Brain microvascular endothelial cell (primary cell): ENCODE measurements around the gene PCGF3.

Experiments used
- DNase-seq: peaks from one replicate; pipeline ENCODE4 v3.0.0-alpha.2; 2020
- H3K27ac ChIP-seq: fragments of 250-450 bp; sonication (Bioruptor Pico); 2 replicates; pipeline ENCODE4 v1.5.1; 2020; ENCODE audit warnings: mild to moderate bottlenecking, moderate library complexity
- H3K27me3 ChIP-seq: fragments of 250-450 bp; sonication (Bioruptor Pico); replicated peaks from 2 replicates; pipeline ENCODE4 v1.5.1; 2020; ENCODE audit warnings: mild to moderate bottlenecking
- H3K36me3 ChIP-seq: fragments of 250-450 bp; sonication (Bioruptor Pico); replicated peaks from 2 replicates; pipeline ENCODE4 v1.5.1; 2020; ENCODE audit warnings: mild to moderate bottlenecking
- H3K4me3 ChIP-seq: 2 replicates; pipeline ENCODE4 v1.5.1; 2011; ENCODE audit warnings: low read depth, mild to moderate bottlenecking, control low read depth, low read length, moderate library complexity
- CTCF ChIP-seq: IDR thresholded peaks from 2 replicates; pipeline ENCODE4 v1.5.1; 2011; ENCODE audit warnings: low read depth, mild to moderate bottlenecking, moderate library complexity, low read length, control low read depth, inconsistent platforms; ENCODE audit errors: missing control alignments
- in situ Hi-C: cut with HindIII; loops from 2 replicates; pipeline ENCODE4 v1.10.0; 2017; ENCODE audit warnings: low sequenced_read_pairs, low pct_ligation_motif_present

The PCGF3 gene

GRCh38 chr4:658681-659667, 46.7 kb upstream of the PCGF3 start:
- in situ Hi-C loops, result no loop called here
- Histone ChIP-seq H3K4me3 (no peak overlapping the region), H3K36me3 (no peaks in the 10 kb centered on the region), H3K27ac (no peak overlapping the region), H3K27me3 (peaks cover 4% of the 10 kb centered on the region)
- no peak for TF ChIP-seq CTCF
- DNase-seq, result no peak

GRCh38 chr4:659851-660250, 45.8 kb upstream of the PCGF3 start:
- H3K27ac ChIP-seq, result no peak overlapping the region
- H3K4me3 ChIP-seq, result no peak overlapping the region
- in situ Hi-C loops, result no loop called here
- no peaks in the 10 kb centered on the region for H3K36me3 ChIP-seq
- peaks cover 4% of the 10 kb centered on the region for H3K27me3 ChIP-seq
- TF ChIP-seq CTCF, result no peak
- no peak for DNase-seq

- in situ Hi-C loops, result no loop called here
Measured at GRCh38 chr4:660401-660800, 45.2 kb upstream of the PCGF3 start.

GRCh38 chr4:661231-661630, 44.4 kb upstream of the PCGF3 start:
- TF ChIP-seq CTCF, result no peak
- no peak for DNase-seq
- H3K36me3 ChIP-seq, result no peaks in the 10 kb centered on the region
- H3K27ac ChIP-seq, result no peak overlapping the region
- in situ Hi-C loops, result no loop called here
- H3K4me3 ChIP-seq, result no peak overlapping the region
- H3K27me3 ChIP-seq, result peaks cover 4% of the 10 kb centered on the region

More at GRCh38 chr4:660401-660800, 45.2 kb upstream of the PCGF3 start:
- Histone ChIP-seq H3K27ac (no peak overlapping the region), H3K4me3 (no peak overlapping the region), H3K27me3 (peaks cover 4% of the 10 kb centered on the region), H3K36me3 (no peaks in the 10 kb centered on the region)
- no peak for DNase-seq
- no peak for TF ChIP-seq CTCF

- H3K27me3 ChIP-seq, result peaks cover 4% of the 10 kb centered on the region
- no peak for DNase-seq
- in situ Hi-C loops, result no loop called here
- no peak overlapping the region for H3K27ac ChIP-seq
- no peak for TF ChIP-seq CTCF
- no peak overlapping the region for H3K4me3 ChIP-seq
- no peaks in the 10 kb centered on the region for H3K36me3 ChIP-seq
Measured at GRCh38 chr4:661881-662761, 43.5 kb upstream of the PCGF3 start.
